ENCODE results near the gene OBSCN. TPM values are rescaled to one million over a fixed set of nuclear protein-coding genes. Genes with fewer than 3 reads are reported as not detected.
"Not testable (repeated sequence)": the region's sequence is repeated elsewhere in the genome, so short reads cannot be mapped to it uniquely, and the experiment has no call there.

The OBSCN gene
- total and polyA plus RNA-seq, 10 of the 15 experiments (the other 5 are each of a cell fraction or from before 2014, with no cell fraction given), result 0.01 to 0.36 (median 0.08) TPM; not detected in 2

- DNase-seq (ENCODE audit: low read depth, low spot score); H3K36me3 ChIP-seq (ENCODE audit: control insufficient read depth in 2 of 2, insufficient read depth in 2 of 2, low read length in 1 of 2); H2AFZ ChIP-seq (ENCODE audit: control insufficient read depth, low read depth, low read length); intact Hi-C loops (cut with micrococcal nuclease; ENCODE audit: unreplicated experiment); SMC1A ChIA-PET (ENCODE audit: uncharacterized antibody, unreplicated experiment); H3K4me2 ChIP-seq (ENCODE audit: control insufficient read depth, insufficient read depth); POLR2A ChIA-PET; H3K4me3 ChIP-seq; H3K9ac ChIP-seq (ENCODE audit: control insufficient read depth, insufficient read depth, low read length); H3K79me2 ChIP-seq (ENCODE audit: control insufficient read depth, insufficient read depth, low read length); RAD21 ChIA-PET (ENCODE audit: unreplicated experiment); H3K9me3 ChIP-seq (replicated peaks; ENCODE audit: control insufficient read depth, insufficient read depth, low read length); H3K27me3 ChIP-seq (replicated peaks in 1 of 2; ENCODE audit: control insufficient read depth in 2 of 2, insufficient read depth in 2 of 2, low read length in 1 of 2); H3K4me1 ChIP-seq (ENCODE audit: control insufficient read depth, insufficient read depth, low read length); H4K20me1 ChIP-seq (ENCODE audit: control insufficient read depth, insufficient read depth); FAIRE-seq; CTCF ChIA-PET; BruUV-seq (replicated peaks); H3K27ac ChIP-seq (ENCODE audit: control insufficient read depth, insufficient read depth): not testable (repeated sequence)
- ATAC-seq, result peak; percentile 34
- in situ Hi-C loops (cut with MboI), result loop anchor here (5.0 kb wide), 1 partner anchor 37 kb away; no protein-coding TSS in a partner anchor
- WGBS (ENCODE audit: insufficient coverage, insufficient replicate concordance, low lambda C conversion rate, missing lambda C conversion rate), result 89% methylated on average over 27 of the region's 69 CpGs
Observed at GRCh38 chr1:228173528-228174481, 34.0 kb upstream of the OBSCN start.

- ChIA-PET RAD21 (ENCODE audit: unreplicated experiment) (no interaction called here), POLR2A (interaction anchor here (0.6 kb wide), 1 partner anchor 387 kb away, joined by 4 read pairs; no protein-coding TSS in a partner anchor), SMC1A (ENCODE audit: uncharacterized antibody, unreplicated experiment) (no interaction called here), CTCF (no interaction called here)
- ATAC-seq, result peak; percentile 34; the same call in 2 of the 3 replicates
- Histone ChIP-seq H3K4me3 (no peak overlapping the region), H4K20me1 (ENCODE audit: control insufficient read depth, insufficient read depth) (no peaks in the 10 kb centered on the region), H3K27ac (ENCODE audit: control insufficient read depth, insufficient read depth) (no peak overlapping the region), H3K4me2 (ENCODE audit: control insufficient read depth, insufficient read depth) (no peak overlapping the region), H2AFZ (ENCODE audit: control insufficient read depth, low read depth, low read length) (no peak overlapping the region), H3K79me2 (ENCODE audit: control insufficient read depth, insufficient read depth, low read length) (no peaks in the 10 kb centered on the region), H3K4me1 (ENCODE audit: control insufficient read depth, insufficient read depth, low read length) (peaks cover 6% of the 10 kb centered on the region), H3K9me3 (replicated peaks; ENCODE audit: control insufficient read depth, insufficient read depth, low read length) (no peaks in the 10 kb centered on the region), H3K27me3 (replicated peaks in 1 of 2; ENCODE audit: control insufficient read depth in 2 of 2, insufficient read depth in 2 of 2, low read length in 1 of 2) (no peaks in the 10 kb centered on the region), H3K36me3 (ENCODE audit: control insufficient read depth in 2 of 2, insufficient read depth in 2 of 2, low read length in 1 of 2) (peaks cover 0 to 5% of the 10 kb centered on the region in 2 experiments; a peak in 2 of 4 replicates), H3K9ac (ENCODE audit: control insufficient read depth, insufficient read depth, low read length) (no peak overlapping the region)
- intact Hi-C loops (cut with micrococcal nuclease; ENCODE audit: unreplicated experiment), result no loop called here
- TF ChIP-seq SPI1 (IDR thresholded peaks at IDR 0.05; ENCODE audit: borderline replicate concordance, insufficient read depth, low read depth, low read length), result no peak
- TF ChIP-seq EZH2 (IDR thresholded peaks at IDR 0.05; ENCODE audit: borderline replicate concordance, control insufficient read depth, low read depth, low read length), result no peak
- TF ChIP-seq GABPA (IDR thresholded peaks at IDR 0.05; ENCODE audit: low read depth), result no peak
- TF ChIP-seq CTCF (IDR thresholded peaks at IDR 0.05 in 2 of 3, conservative IDR thresholded peaks at IDR 0.05 in 1 of 3; ENCODE audit: control insufficient read depth in 2 of 3, extremely low read depth in 1 of 3, insufficient read depth in 1 of 3, low read depth in 3 of 3, low read length in 3 of 3), result no peak
- no peak for TF ChIP-seq SMAD1 (IDR thresholded peaks at IDR 0.05; ENCODE audit: low read depth, partially characterized antibody)
- TF ChIP-seq BCL11A (IDR thresholded peaks at IDR 0.05; ENCODE audit: low read depth, low read length), result no peak
- no peak for TF ChIP-seq MLLT1 (IDR thresholded peaks at IDR 0.05)
- no peak for DNase-seq (ENCODE audit: low read depth, low spot score)
- 95% methylated on average over 40 of the region's 52 CpGs for WGBS (ENCODE audit: insufficient coverage, insufficient replicate concordance, low lambda C conversion rate, missing lambda C conversion rate)
- no peak for FAIRE-seq
- no TSS peak for BruUV-seq (replicated peaks)
- in situ Hi-C loops (cut with MboI), result loop anchor here (5.0 kb wide), 1 partner anchor 37 kb away; no protein-coding TSS in a partner anchor
Observed at GRCh38 chr1:228174482-228175315, 33.1 kb upstream of the OBSCN start.
